Fibroblast of villous mesenchyme (primary cell): ENCODE results near the gene CXXC5. TPM values are rescaled to one million over a fixed set of nuclear protein-coding genes. Genes with fewer than 3 reads are reported as not detected.

Experiments used
- DNase-seq: peaks from one replicate; pipeline ENCODE4 v3.0.0-alpha.2; 2010; ENCODE audit warnings: low read depth
- H3K4me3 ChIP-seq: 2 replicates; pipeline ENCODE4 v1.5.1; 2011; ENCODE audit warnings: low read depth, mild to moderate bottlenecking, low read length
- total RNA-seq: library from RNA; depleted of rRNA; stranded (reverse); fragments of >200 nt; gene quantifications from 2 replicates; pipeline ENCODE4 v1.2.3, GENCODE V29; 2012
- TF ChIP-seq, protein P1 (sequence below): IDR thresholded peaks from 2 replicates; pipeline ENCODE4 v1.5.1; 2012; ENCODE audit warnings: low read depth, mild to moderate bottlenecking, low read length; ENCODE audit not compliant: insufficient read depth

Gene CXXC5
- total RNA-seq, 1 donor: 79.5 TPM

DNA sequence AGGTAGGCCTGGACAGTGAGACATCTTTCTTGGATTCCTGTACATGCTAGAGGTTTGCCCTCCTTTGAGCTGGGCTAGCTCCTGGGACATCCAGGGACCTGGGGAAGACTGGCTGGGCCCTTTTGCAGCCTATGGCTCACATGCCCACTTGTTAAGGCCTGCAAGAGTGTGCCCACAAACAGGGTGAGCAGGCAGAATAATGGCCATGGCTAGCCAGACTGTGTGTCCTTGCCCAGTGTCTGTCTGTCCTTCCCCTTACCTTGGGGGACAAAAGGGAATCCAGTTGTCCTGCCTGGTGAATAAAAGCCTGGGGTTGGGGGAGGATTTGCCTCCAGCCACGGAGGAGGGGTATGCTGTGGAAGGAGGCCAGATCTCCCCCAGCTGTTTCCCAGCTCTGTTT is 13.0 kb upstream of the CXXC5 start:
- no peak for DNase-seq
- no peak overlapping the region for H3K4me3 ChIP-seq
- TF ChIP-seq, protein P1, sequence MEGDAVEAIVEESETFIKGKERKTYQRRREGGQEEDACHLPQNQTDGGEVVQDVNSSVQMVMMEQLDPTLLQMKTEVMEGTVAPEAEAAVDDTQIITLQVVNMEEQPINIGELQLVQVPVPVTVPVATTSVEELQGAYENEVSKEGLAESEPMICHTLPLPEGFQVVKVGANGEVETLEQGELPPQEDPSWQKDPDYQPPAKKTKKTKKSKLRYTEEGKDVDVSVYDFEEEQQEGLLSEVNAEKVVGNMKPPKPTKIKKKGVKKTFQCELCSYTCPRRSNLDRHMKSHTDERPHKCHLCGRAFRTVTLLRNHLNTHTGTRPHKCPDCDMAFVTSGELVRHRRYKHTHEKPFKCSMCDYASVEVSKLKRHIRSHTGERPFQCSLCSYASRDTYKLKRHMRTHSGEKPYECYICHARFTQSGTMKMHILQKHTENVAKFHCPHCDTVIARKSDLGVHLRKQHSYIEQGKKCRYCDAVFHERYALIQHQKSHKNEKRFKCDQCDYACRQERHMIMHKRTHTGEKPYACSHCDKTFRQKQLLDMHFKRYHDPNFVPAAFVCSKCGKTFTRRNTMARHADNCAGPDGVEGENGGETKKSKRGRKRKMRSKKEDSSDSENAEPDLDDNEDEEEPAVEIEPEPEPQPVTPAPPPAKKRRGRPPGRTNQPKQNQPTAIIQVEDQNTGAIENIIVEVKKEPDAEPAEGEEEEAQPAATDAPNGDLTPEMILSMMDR: no peak

- no peak overlapping the region for H3K4me3 ChIP-seq
- DNase-seq: peak; percentile 98
- TF ChIP-seq, protein P1: peak; percentile 84
Observed at GRCh38 chr5:139635606-139636206, 12.4 kb upstream of the CXXC5 start.

DNA sequence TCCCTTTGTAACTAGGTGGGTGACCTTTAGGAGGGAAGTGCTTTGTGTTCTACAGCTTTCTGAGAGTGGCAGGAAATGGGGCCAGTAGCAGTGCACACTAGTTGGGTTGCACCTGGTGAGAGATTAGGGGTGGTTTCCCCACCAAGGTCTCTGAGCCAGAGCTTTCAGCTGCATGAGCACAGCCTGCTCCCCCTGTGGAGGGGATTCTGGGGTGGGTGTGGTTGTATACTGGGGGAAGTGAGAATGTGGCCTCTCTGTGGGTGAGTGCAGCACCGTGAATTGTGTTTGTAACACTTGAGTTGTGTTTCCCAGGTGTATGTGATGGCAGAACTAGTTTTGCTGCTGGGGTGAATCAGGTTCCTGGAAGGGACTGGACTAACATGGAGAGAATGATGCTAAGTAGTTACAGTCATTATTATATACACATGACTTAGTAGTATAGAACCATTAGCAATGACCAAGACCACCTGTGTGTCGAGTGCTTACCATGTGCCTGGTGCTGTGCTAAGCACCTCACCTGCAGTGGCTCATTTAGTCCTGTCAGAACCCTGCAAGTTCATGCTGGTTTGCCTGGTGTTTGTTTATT is 11.8 kb upstream of the CXXC5 start:
- TF ChIP-seq, protein P1: no peak
- no peak overlapping the region for H3K4me3 ChIP-seq
- no peak for DNase-seq

DNA sequence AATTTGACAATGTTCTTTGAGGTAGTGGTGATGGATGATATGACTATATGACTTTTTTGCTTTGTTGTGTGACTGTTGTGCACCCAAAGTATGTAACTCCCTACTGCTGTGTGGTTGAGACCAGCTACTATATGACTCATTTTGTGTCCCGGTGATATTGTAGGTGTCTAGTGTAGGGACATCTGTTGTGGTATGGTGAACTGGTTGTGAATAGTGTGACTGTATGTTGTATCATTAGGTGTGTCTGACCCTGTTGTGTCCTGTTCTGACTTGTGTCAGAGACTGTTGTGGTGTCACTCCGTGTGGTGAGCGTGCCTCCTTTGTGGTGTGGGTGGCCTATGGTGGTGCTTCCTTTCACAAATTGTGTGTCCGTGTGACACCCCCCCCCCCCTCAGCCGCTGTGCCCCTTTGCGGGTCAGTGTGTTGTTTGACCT is 11.2 kb upstream of the CXXC5 start:
- TF ChIP-seq, protein P1: no peak
- H3K4me3 ChIP-seq: peak overlapping the region; percentile 34
- DNase-seq: no peak

- peak overlapping the region; percentile 52 for H3K4me3 ChIP-seq
- peak; percentile 88 for DNase-seq
- TF ChIP-seq, protein P1: peak; percentile 14
Observed at GRCh38 chr5:139637438-139638089, 10.6 kb upstream of the CXXC5 start.

GRCh38 chr5:139638090-139638735 is 9.9 kb upstream of the CXXC5 start:
- DNase-seq: peak; percentile 88
- peak overlapping the region; percentile 52 for H3K4me3 ChIP-seq
- TF ChIP-seq, protein P1: no peak
